DND-41 (cell line): ENCODE results near the gene HOXD9.

Experiments used
- ATAC-seq: fragments of 200-7000 bp; cut with Tn5 transposase; 3 replicates; pipeline ENCODE4 v1.9.1; 2021; ENCODE audit warnings: low read depth; ENCODE audit not compliant: insufficient read depth
- DNase-seq: peaks from one replicate; pipeline ENCODE4 v3.0.0-alpha.2; 2020
- H2AFZ ChIP-seq: 2 replicates; pipeline ENCODE4 v1.6.0; 2012; ENCODE audit warnings: low read depth, low read length
- H3K27ac ChIP-seq: 2 replicates; pipeline ENCODE4 v1.5.1; 2012; ENCODE audit warnings: low read length, inconsistent platforms
- H3K27me3 ChIP-seq: fragments of 200-600 bp; sonication (generic); 2 replicates; pipeline ENCODE4 v1.6.0; 2012; ENCODE audit warnings: low read length, mild to moderate bottlenecking, inconsistent platforms; ENCODE audit not compliant: insufficient read depth, poor library complexity
- H3K36me3 ChIP-seq: 2 replicates; pipeline ENCODE4 v1.5.1; 2012; ENCODE audit warnings: low read length, inconsistent platforms; ENCODE audit not compliant: insufficient read depth
- H3K4me1 ChIP-seq: 2 replicates; pipeline ENCODE4 v1.5.1; 2012; ENCODE audit warnings: mild to moderate bottlenecking, low read length; ENCODE audit not compliant: insufficient read depth
- H3K4me2 ChIP-seq: 2 replicates; pipeline ENCODE4 v1.6.0; 2012; ENCODE audit warnings: mild to moderate bottlenecking, moderate library complexity, low read length, inconsistent platforms; ENCODE audit not compliant: insufficient read depth
- H3K4me3 ChIP-seq, 2 experiments: fragments of 200-600 bp in 1 of 2; shearing (Covaris generic) in 1 of 2; 2 replicates each; pipeline ENCODE4 v1.5.1; 2012 to 2016; ENCODE audit warnings: inconsistent platforms in 2 of 2, low read length in 2 of 2, mild to moderate bottlenecking in 2 of 2, low read depth in 1 of 2, moderate library complexity in 1 of 2
- H3K79me2 ChIP-seq: 2 replicates; pipeline ENCODE4 v1.6.0; 2012; ENCODE audit warnings: low read length, inconsistent platforms; ENCODE audit not compliant: insufficient read depth
- H3K9ac ChIP-seq: 2 replicates; pipeline ENCODE4 v1.6.0; 2012; ENCODE audit warnings: low read depth, mild to moderate bottlenecking, inconsistent platforms, low read length, moderate library complexity
- H3K9me3 ChIP-seq: 2 replicates; pipeline ENCODE4 v1.5.1; 2012; ENCODE audit warnings: low read length, moderate library complexity, mild to moderate bottlenecking, inconsistent platforms; ENCODE audit not compliant: insufficient read depth, severe bottlenecking
- H4K20me1 ChIP-seq: 2 replicates; pipeline ENCODE4 v1.6.0; 2012; ENCODE audit warnings: low read length; ENCODE audit not compliant: insufficient read depth
- CTCF ChIP-seq: IDR thresholded peaks from 2 replicates; pipeline ENCODE4 v1.5.1; 2012; ENCODE audit warnings: borderline replicate concordance, low read length, moderate library complexity, mild to moderate bottlenecking; ENCODE audit not compliant: poor library complexity, severe bottlenecking; ENCODE audit errors: extremely low read depth
- EZH2 ChIP-seq: IDR thresholded peaks from 3 replicates; pipeline ENCODE4 v1.6.1; 2012; ENCODE audit warnings: borderline replicate concordance, low read depth, mild to moderate bottlenecking, moderate library complexity, low read length, inconsistent platforms; ENCODE audit not compliant: severe bottlenecking

HOXD9 gene

DNA sequence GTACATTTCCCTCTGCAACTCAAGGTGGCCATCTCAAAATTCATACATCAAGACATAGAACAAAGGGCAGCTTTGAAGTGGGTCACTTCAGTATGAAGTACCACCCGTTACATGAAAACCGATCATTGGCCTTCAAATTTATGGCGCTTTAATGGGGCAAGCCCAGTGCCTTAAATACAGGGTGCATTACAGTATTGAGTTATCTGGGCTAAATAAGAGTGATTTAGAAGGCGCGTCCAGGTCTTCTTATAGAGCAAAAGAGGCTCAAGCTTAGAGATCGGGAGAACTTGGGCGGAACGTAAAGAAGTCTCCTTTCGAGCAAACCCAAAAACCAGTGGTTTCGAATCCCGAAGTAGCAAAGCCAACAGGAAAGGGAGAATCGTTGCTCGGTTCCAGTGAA, 41.7 kb downstream of the HOXD9 start:
- H3K9ac ChIP-seq = no peak overlapping the region
- H3K79me2 ChIP-seq = no peaks in the 10 kb centered on the region
- no peak overlapping the region for H3K4me2 ChIP-seq
- TF ChIP-seq EZH2 (no peak), CTCF (no peak)
- H4K20me1 ChIP-seq = no peaks in the 10 kb centered on the region
- H3K27ac ChIP-seq = no peak overlapping the region
- DNase-seq (no peak), ATAC-seq (no peak)
- peaks cover 3% of the 10 kb centered on the region for H3K27me3 ChIP-seq
- no peaks in the 10 kb centered on the region for H3K9me3 ChIP-seq
- no peaks in the 10 kb centered on the region for H3K4me1 ChIP-seq
- H3K36me3 ChIP-seq = no peaks in the 10 kb centered on the region
- no peak overlapping the region for H2AFZ ChIP-seq
- H3K4me3 ChIP-seq = no peak overlapping the region

DNA sequence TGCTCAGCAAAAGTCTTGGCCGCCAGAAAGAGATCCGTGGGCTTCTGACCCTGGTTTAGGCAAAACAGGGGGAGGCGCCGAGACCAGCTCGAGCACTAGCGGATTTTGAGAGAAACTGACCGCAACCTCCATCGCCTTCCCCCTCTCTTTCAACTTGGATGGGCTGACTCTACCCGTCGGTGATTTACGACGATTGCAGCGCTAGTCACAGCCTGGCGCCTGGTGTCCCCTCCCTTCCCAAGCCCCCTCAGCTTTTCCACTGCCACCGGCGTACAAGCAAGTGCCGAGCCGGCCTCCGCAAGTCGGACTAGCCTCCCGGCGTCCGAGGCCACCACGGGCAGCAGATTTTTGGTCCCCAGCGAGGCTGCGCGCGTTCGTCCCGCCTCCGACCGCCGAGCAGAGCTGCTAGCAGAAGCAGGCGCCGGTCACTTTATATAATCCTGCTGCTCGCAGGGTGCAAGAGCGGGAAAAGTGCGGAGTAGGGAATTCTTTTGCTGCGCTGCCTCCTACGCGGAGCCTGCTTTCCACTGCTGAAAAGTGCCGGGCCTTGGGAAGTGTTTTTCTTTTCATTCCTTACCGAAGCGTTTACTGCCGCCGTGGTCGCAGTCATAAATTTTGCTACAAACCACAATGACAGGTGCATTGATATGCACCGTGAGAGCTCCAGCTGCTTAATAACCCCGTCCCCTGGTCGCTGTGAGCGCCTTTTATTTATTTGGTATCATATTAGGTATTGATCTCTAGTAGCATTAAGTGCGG, 42.3 kb downstream of the HOXD9 start:
- Histone ChIP-seq H3K79me2 (no peaks in the 10 kb centered on the region), H3K27me3 (peaks cover 3% of the 10 kb centered on the region), H3K4me1 (no peaks in the 10 kb centered on the region), H3K4me3 (no peak overlapping the region), H3K27ac (no peak overlapping the region), H4K20me1 (no peaks in the 10 kb centered on the region), H2AFZ (no peak overlapping the region), H3K9me3 (no peaks in the 10 kb centered on the region), H3K4me2 (no peak overlapping the region), H3K36me3 (no peaks in the 10 kb centered on the region), H3K9ac (no peak overlapping the region)
- TF ChIP-seq EZH2 = no peak
- no peak for TF ChIP-seq CTCF
- ATAC-seq (no peak), DNase-seq (no peak)

- Histone ChIP-seq H3K9ac (no peak overlapping the region), H3K36me3 (no peaks in the 10 kb centered on the region), H3K4me3 (no peak overlapping the region), H3K9me3 (no peaks in the 10 kb centered on the region), H3K79me2 (no peaks in the 10 kb centered on the region), H3K27ac (no peak overlapping the region), H3K4me2 (no peak overlapping the region), H2AFZ (no peak overlapping the region), H3K4me1 (no peaks in the 10 kb centered on the region), H4K20me1 (no peaks in the 10 kb centered on the region), H3K27me3 (peaks cover 3% of the 10 kb centered on the region)
- TF ChIP-seq CTCF = no peak
- no peak for TF ChIP-seq EZH2
- ATAC-seq = no peak
- DNase-seq = no peak
These were observed 43.0 kb downstream of the HOXD9 start for GRCh38 chr2:176165370-176166050.
